ENCODE measurements around the gene MCRIP2.

DNA sequence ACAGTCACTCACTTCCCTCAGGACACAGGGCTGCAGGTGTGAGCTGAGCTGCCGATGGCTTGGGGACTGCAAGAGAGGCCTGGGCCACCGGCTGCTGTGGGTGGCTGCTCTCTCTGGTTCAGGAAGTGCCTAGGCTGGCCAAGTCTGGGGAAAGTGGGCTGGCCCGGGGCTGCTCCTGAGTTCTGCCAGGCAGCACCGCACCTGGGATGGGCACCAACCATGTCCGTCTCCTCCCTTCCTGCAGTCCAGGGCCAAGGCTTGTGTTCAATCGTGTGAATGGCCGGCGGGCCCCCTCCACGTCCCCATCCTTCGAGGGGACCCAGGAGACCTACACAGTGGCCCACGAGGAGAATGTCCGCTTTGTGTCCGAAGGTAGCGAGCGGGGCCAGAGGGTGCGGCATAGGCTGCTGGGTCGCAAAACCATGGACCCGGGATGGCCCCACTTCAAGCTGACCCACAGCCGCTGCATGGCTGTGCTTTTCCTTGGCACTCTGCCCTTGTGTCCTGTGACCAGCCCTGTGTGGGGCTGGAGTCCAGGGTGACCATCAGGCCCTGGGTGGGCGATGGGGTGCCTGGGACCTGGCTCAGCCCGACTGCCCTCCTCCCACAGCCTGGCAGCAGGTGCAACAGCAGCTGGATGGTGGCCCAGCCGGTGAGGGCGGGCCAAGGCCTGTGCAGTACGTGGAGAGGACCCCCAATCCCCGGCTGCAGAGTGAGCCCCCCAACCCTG lies 5.7 kb downstream of the MCRIP2 start:
- TF ChIP-seq, protein P1, sequence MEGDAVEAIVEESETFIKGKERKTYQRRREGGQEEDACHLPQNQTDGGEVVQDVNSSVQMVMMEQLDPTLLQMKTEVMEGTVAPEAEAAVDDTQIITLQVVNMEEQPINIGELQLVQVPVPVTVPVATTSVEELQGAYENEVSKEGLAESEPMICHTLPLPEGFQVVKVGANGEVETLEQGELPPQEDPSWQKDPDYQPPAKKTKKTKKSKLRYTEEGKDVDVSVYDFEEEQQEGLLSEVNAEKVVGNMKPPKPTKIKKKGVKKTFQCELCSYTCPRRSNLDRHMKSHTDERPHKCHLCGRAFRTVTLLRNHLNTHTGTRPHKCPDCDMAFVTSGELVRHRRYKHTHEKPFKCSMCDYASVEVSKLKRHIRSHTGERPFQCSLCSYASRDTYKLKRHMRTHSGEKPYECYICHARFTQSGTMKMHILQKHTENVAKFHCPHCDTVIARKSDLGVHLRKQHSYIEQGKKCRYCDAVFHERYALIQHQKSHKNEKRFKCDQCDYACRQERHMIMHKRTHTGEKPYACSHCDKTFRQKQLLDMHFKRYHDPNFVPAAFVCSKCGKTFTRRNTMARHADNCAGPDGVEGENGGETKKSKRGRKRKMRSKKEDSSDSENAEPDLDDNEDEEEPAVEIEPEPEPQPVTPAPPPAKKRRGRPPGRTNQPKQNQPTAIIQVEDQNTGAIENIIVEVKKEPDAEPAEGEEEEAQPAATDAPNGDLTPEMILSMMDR (IDR thresholded peaks at IDR 0.05; ENCODE audit: insufficient read depth, low read depth, low read length): no peak
- no peak for TF ChIP-seq EZH2 (IDR thresholded peaks at IDR 0.05; ENCODE audit: insufficient read depth, low read length)

All from astrocyte (in vitro differentiated cells and primary cell).